ENCODE measurements around the gene PCNX3.

- TF ChIP-seq, protein P1, sequence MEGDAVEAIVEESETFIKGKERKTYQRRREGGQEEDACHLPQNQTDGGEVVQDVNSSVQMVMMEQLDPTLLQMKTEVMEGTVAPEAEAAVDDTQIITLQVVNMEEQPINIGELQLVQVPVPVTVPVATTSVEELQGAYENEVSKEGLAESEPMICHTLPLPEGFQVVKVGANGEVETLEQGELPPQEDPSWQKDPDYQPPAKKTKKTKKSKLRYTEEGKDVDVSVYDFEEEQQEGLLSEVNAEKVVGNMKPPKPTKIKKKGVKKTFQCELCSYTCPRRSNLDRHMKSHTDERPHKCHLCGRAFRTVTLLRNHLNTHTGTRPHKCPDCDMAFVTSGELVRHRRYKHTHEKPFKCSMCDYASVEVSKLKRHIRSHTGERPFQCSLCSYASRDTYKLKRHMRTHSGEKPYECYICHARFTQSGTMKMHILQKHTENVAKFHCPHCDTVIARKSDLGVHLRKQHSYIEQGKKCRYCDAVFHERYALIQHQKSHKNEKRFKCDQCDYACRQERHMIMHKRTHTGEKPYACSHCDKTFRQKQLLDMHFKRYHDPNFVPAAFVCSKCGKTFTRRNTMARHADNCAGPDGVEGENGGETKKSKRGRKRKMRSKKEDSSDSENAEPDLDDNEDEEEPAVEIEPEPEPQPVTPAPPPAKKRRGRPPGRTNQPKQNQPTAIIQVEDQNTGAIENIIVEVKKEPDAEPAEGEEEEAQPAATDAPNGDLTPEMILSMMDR (conservative IDR thresholded peaks at IDR 0.05 in 1 of 2, IDR thresholded peaks at IDR 0.05 in 1 of 2; ENCODE audit: low read depth in 1 of 2, low read length in 2 of 2) = no peak
- no peak for TF ChIP-seq EZH2 (IDR thresholded peaks at IDR 0.05; ENCODE audit: low read length, missing control alignments)
Observed at GRCh38 chr11:65651589-65652510, 36.3 kb downstream of the PCNX3 start.
